Omental fat pad (tissue), 4 donors: ENCODE measurements around the gene DLG2. TPM values are rescaled to one million over a fixed set of nuclear protein-coding genes. Genes with fewer than 3 reads are reported as not detected.

Source experiments
- ATAC-seq: fragments of 150-250 bp; one replicate; pipeline ENCODE4 v1.9.1; 2016; ENCODE audit warnings: mild to moderate bottlenecking, moderate library complexity; ENCODE audit not compliant: low FRiP score
- DNase-seq: peaks from one replicate; pipeline ENCODE4 v3.0.0-alpha.2; 2019; ENCODE audit warnings: low spot score
- total RNA-seq, 4 donors: library from RNA; depleted of rRNA; stranded (reverse); fragments of >200 nt; gene quantifications; one replicate each; pipeline ENCODE4 v1.1.0, GENCODE V29; 2016
- TF ChIP-seq, protein P1 (sequence below), 3 donors: fragments of 450-650 bp; IDR thresholded peaks; one replicate each; pipeline ENCODE4 v1.5.1; 2016 to 2017; ENCODE audit warnings: antibody characterized with exemption in 3 of 3, mild to moderate bottlenecking in 3 of 3, moderate library complexity in 2 of 3

DLG2 gene
- total RNA-seq, 4 donors from 2014 or later = 4.8 to 13.2 (median 8.1) TPM

DNA sequence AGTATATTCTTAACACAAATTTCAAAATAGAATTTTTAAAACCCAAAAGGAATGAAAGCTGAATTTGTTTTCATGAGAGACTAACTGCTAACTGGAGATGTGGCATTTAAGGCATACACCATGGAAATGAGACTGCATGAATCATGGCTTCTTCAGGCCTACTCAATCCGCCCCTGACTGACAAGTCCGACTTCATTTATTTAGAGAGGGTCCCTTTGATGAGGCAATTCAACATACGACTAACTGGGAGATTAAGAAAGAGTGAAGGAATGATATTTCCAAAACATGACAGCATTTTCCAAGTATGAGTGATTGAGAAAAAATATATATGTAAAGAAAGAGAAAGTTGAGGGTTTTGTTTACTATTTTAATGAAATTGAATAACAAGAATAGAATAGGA is 720.1 kb downstream of the DLG2 start:
- TF ChIP-seq, protein P1, sequence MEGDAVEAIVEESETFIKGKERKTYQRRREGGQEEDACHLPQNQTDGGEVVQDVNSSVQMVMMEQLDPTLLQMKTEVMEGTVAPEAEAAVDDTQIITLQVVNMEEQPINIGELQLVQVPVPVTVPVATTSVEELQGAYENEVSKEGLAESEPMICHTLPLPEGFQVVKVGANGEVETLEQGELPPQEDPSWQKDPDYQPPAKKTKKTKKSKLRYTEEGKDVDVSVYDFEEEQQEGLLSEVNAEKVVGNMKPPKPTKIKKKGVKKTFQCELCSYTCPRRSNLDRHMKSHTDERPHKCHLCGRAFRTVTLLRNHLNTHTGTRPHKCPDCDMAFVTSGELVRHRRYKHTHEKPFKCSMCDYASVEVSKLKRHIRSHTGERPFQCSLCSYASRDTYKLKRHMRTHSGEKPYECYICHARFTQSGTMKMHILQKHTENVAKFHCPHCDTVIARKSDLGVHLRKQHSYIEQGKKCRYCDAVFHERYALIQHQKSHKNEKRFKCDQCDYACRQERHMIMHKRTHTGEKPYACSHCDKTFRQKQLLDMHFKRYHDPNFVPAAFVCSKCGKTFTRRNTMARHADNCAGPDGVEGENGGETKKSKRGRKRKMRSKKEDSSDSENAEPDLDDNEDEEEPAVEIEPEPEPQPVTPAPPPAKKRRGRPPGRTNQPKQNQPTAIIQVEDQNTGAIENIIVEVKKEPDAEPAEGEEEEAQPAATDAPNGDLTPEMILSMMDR (IDR thresholded peaks at IDR 0.05) = no peak
- DNase-seq (no peak), ATAC-seq (no peak)

DNA sequence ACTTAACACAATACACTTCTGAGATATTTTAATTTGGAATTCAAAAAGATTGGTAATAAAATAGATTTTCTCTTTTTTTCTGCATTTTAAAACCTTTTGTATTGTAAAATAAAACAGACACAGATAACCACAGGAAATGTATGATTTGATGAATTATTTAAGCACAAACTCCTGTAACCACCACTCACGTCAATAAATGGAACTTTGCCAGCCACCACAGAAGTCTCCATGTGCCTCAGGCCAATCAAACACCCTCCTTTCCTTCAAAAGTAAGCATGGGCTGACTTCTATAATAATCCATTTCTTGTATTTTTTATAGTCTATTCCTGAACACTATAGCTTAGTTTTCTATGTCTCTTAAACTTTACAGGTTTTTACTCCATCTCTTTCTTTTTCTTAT is 721.7 kb downstream of the DLG2 start:
- no peak for ATAC-seq
- TF ChIP-seq, protein P1 (IDR thresholded peaks at IDR 0.05) = no peak
- no peak for DNase-seq

DNA sequence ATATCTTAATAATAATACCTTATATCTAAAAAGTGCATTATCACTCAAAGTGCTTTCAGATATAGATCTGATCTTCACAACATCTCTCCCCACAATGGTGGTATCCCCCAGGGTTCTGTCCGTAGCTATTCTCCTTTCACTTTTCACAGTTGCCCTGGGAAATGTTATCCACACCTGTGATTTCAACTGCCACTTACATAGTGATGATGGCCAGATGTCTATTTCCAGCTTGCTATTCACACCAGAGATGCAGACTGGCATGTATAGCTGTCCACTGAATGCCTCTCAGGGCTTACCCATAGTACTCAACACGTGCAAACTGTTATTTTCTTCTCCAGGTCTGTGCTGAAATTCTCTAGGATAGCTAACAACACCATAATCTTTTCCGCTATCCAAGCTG is 724.7 kb downstream of the DLG2 start:
- ATAC-seq (no peak), DNase-seq (no peak)
- TF ChIP-seq, protein P1 (IDR thresholded peaks at IDR 0.05) = no peak

DNA sequence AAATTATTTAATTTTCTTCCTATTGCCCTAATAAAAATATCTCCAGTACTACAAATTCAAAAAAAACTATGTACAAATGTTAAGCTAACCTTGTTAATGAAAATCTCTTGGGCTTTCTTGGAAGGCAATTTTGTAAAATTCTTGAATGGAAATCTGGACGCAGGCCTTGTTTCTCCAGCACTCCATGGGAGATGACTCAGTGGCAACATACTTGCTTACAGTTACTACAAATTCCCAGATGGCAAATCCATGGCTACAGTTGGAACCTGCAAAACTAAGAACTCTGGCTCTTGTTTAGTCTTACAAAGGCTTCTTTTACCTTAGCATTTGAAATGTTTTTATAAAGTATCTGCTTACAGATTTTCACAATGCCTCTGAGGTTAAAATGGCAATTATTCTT is 725.2 kb downstream of the DLG2 start:
- ATAC-seq = no peak
- DNase-seq = no peak
- TF ChIP-seq, protein P1 (IDR thresholded peaks at IDR 0.05) = no peak

DNA sequence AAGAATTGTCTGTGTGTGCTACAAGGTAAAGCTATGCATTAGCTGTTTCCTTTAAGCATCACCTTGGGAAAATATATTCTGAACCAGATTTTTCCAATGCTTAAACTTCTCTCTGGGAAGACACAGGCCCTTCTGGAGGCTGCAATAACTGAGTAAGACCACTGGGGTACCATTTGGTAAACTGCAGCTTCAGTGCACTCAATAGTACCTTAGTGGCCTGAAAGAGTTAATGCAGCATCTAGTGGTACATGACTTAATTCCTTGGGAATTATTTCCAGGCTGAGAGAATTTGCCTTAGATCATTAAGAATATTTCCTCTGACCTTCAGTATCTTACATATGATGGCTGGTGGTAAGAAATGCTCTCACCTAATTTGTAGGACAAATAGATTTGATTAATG is 727.4 kb downstream of the DLG2 start:
- TF ChIP-seq, protein P1 (IDR thresholded peaks at IDR 0.05) = no peak
- ATAC-seq = no peak
- DNase-seq = no peak

DNA sequence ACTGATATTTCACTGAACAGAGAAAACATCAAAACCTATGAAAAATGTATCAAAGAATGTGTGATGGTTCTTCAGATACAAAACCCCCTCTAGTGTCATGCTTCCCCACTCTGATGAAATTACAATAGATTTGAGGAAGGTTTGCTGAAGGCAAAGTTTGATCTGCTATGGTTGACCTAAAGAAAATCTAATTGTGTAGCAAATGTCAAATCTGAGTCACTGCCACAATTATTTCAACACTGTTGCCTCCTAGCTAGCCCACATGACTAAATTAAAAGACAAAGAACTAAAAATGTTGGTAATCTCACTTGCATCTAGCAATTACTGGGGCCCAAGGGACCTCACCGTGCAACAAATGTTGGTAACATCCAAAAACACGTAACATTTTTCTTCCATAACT is 728.0 kb downstream of the DLG2 start:
- ATAC-seq = no peak
- no peak for DNase-seq
- TF ChIP-seq, protein P1 (IDR thresholded peaks at IDR 0.05) = no peak

DNA sequence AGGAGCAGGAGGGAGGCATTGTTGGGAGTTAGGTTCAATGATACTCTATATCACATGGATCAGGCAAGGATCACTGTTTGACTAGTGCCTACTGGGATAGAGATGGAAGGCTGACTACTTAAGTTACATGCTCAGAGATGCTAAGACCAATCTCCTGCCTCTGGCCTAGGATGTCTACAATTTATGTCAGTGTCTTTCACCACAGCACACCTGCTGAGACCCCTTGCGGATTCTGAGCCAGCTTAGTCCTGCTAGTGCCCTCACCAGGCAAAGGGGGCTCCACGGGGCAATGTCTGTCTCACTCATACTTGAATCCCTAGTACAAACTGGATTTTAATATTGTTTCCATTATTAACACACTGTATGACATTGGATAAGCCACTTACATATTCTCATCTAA is 732.5 kb downstream of the DLG2 start:
- ATAC-seq (no peak), DNase-seq (no peak)
- TF ChIP-seq, protein P1 (IDR thresholded peaks at IDR 0.05) = no peak
